Ovary (tissue), 3 donors: Measurements from ENCODE around the gene NRROS.

Source experiments
- POLR2A ChIP-seq: fragments of 450-650 bp; IDR thresholded peaks from one replicate; pipeline ENCODE4 v1.6.1; 2017; ENCODE audit warnings: antibody characterized with exemption, mild to moderate bottlenecking, moderate library complexity
- TF ChIP-seq, protein P1 (sequence below), 3 donors: fragments of 450-650 bp in 2 of 3; fragments of 200-600 bp in 1 of 3; IDR thresholded peaks; one replicate each; pipeline versions ENCODE4 v1.5.1 to v1.8.0; 2016 to 2022; ENCODE audit warnings: antibody characterized with exemption in 3 of 3, mild to moderate bottlenecking in 1 of 3
- donor health status: DM: no; HTN: no; CAD: no.

DNA sequence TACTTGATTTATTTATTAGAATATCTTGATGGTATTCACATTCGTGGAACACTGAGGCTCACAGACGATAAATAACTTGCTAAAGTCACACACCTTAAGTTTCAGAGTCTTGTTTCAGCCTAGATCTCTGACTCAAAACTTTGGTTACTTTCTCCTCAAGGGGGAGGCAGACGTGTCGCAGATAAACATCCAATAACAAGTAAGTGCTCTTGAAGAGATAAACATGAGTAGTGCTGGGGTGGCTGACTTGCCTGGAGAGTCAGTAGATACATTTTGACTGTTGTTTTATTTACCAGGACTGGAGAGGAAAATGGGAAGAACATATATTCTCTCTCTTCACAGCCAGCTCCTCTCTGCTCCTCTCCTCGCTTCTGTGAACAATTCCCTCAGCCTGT is 39.8 kb upstream of the NRROS start:
- TF ChIP-seq, protein P1, sequence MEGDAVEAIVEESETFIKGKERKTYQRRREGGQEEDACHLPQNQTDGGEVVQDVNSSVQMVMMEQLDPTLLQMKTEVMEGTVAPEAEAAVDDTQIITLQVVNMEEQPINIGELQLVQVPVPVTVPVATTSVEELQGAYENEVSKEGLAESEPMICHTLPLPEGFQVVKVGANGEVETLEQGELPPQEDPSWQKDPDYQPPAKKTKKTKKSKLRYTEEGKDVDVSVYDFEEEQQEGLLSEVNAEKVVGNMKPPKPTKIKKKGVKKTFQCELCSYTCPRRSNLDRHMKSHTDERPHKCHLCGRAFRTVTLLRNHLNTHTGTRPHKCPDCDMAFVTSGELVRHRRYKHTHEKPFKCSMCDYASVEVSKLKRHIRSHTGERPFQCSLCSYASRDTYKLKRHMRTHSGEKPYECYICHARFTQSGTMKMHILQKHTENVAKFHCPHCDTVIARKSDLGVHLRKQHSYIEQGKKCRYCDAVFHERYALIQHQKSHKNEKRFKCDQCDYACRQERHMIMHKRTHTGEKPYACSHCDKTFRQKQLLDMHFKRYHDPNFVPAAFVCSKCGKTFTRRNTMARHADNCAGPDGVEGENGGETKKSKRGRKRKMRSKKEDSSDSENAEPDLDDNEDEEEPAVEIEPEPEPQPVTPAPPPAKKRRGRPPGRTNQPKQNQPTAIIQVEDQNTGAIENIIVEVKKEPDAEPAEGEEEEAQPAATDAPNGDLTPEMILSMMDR (IDR thresholded peaks at IDR 0.05): no peak
- TF ChIP-seq POLR2A: no peak
